GM21515 (cell line): ENCODE measurements around the gene CFAP45.

Source experiments
- ATAC-seq: cut with Tn5 transposase; IDR thresholded peaks from one replicate; pipeline ENCODE4 v1.9.1; 2021; ENCODE audit not compliant: unreplicated experiment

Gene CFAP45

DNA sequence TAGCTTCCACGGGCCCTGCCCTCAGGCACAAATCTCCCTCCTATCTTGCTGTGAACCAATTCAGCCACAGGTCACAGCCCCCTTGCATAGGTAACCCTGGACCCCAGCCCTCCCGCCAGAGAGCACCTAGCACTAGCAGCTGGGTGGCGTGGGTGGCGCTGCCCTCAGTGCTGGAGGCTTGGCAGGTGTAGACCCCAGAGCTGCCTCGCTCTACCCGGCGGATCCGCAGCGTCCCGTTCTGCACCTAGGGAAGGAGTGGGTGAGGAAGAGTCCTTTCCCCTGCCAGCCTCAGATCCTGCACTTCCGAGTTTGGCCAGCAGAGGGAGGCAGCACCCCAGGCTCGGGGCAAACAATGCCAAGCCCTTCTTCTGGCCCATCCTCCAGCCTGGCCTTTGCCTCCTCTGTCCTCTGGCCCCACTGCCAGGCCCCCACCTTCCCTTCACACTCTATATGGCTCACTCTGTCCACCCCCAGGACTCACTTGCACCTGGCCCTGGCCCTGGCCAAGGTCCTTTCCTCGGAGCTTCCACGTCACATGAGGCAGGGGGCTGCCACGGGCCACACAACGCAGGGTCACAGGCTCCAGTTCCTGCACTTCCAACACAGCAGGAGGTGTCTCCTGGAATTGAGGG, 36.4 kb upstream of the CFAP45 start:
- ATAC-seq: no peak

DNA sequence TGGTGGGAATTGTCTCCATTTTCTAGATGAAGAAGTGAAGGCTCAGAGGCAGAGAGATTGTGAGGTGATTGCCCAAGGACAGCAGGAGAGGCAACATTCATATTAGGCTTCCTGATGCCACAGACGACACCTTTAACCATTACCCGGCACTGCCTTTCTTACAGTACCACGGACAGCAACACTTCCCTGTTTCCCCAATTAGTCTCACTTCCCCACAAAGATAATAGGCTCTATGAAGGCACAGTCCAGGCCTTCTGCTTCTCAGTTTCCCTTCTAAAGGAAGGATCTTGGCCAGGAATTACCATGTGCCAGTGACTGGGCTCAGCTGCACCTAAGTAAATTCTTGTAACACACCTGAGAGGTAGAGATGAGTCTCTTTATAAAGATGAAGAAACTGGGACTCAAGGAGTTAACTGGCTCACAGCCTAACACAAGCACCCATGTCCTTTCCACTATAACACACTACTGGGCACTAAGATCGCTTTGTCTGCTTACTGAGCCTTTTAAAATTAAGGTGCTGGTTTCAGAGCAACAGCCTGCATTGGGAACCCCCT, 35.8 kb upstream of the CFAP45 start:
- ATAC-seq: no peak

- no peak for ATAC-seq
These were observed 35.3 kb upstream of the CFAP45 start for GRCh38 chr1:159935305-159935704.

DNA sequence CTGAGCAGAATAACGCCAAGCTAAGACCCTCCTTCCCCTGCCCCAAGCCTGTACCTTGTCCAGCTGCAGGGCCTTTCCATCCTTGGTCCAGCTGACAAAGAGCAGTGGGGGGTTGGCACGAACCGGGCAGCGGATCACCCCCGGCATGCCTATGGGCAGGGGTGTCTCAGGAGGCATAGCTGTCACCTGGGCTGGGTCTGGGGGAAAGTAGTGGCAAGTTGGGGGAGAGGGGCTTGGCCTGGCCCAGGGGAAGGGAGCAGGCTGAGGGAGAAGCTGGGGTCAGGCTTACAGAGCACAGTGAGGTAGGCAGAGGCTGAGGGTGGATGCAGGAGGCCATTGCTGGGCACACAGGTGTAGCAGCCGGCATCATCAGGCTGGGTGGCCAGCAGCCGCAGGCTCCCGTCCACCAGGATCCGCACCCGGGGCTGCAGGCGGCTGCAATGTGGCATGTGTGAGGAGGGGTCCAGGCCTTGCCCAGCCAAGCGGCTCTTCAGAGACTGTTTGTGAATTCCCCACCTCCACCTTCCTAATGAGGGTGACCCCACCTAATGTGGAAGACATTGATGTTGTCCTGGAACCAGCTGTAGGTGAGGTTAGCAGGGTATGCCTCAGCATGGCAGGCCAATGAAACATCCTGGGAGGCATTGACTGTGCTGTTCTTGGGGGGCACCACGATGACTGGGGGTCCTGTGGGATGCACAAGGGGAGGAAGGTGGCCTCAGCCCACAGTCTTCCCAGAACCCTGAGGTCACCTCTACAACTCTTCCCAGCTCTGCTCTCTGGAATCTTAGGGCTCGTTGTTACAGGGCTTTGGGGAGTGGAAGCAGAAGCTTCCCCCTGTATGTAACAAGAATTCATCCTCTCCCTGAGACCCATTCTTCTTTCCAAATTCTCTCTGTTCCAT, 34.4 kb upstream of the CFAP45 start:
- ATAC-seq: no peak

- no peak for ATAC-seq
These were observed 33.4 kb upstream of the CFAP45 start for GRCh38 chr1:159933347-159933746.

DNA sequence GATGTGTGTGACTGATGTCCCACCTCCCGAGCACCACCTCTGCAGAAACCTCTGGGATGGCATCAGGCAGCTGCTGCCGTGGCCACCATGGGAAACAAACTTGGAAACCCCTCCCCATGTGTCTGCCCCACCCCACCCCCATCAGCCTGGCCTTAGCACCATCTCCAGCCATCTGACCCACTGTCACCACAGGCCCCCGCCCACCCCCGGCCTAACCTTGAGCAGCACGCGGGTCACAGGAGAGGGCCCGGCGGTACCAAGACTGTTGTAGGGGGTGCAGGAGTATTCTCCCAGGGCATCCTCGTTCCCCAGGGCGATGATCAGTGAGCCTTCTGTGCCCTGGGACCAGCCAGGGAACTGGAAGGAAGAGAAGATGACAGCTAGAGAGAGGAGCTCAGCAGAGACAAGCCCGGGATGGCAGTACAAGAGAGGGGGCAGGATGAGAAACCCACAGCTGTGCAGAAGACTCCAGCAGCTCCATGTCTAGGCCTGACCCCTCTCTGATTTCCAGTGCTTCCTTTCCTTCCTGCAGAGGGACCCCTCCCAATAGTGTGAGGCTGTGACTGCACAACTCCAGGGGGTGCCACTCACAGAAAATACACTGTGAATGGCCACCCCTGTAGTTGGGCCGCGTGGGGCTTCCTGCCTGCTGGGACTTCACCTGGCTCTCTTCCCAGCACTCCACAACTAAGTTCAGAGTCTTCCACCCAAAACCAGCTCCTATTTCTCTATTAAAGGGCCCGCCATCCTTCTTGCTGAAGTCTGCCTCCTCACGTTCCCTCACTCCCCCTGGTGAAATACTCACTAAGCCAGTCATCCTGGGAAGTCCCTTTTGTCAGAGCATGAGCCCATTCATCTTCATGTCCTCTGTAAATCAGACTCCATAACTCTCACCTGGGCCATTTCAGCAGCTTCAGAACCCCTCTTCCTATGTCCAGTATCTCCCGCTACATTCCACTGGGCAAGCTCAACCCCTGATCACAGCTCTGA, 32.6 kb upstream of the CFAP45 start:
- no peak for ATAC-seq

GRCh38 chr1:159931795-159932173, 31.8 kb upstream of the CFAP45 start:
- no peak for ATAC-seq

DNA sequence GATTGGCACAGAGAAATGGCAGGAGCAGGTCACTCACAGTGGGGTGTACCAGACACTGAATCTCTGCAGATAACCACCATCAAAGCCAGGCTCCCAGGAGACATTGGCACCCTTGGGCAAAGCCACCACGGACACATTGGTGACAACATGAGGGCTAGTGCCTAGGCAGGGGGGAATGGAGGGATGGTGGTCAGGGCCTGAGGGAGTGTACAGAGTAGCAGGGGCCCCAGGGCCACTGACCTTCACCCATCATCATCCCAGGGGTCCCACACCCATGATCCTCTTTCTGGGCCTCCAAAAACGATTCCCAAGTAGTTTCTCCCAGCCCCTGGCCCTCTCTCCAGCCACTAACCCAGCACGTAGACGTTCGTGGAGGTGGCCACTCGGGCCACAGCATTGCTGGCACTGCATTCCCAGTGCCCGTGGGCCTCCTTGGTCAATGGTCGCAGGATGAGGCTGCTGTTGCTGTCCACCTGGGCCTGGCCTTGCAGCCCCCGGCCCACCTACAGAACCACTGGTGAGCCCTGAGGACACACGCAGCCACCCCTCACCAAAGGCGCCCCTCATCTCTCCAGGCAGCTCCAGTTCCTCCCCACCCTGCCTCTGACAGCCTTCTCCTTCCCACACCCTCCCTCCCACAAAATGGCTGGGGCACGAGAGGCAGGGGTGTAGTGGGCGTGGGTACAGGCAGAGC, 31.3 kb upstream of the CFAP45 start:
- ATAC-seq: no peak

GRCh38 chr1:159930634-159931033, 30.7 kb upstream of the CFAP45 start:
- no peak for ATAC-seq

DNA sequence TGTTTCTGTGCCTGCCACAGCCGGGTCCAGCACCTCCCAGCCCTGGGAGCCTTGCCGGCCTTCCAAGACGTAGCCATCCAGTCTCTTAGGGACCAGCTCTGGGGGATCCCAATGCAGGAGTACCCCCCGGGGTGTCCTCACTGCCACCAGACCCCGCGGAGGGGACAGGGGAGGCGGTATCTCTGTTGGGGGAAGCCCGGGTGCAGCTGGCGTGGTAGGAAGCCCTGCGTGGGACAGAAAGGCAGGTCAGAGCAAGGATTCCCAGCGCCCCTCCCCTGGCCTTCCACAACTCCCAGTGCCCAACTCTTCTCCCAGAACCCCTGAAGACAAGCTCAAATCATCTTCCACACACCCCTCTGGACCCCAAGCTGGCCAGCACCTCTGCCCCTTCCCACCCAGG, 30.3 kb upstream of the CFAP45 start:
- no peak for ATAC-seq

DNA sequence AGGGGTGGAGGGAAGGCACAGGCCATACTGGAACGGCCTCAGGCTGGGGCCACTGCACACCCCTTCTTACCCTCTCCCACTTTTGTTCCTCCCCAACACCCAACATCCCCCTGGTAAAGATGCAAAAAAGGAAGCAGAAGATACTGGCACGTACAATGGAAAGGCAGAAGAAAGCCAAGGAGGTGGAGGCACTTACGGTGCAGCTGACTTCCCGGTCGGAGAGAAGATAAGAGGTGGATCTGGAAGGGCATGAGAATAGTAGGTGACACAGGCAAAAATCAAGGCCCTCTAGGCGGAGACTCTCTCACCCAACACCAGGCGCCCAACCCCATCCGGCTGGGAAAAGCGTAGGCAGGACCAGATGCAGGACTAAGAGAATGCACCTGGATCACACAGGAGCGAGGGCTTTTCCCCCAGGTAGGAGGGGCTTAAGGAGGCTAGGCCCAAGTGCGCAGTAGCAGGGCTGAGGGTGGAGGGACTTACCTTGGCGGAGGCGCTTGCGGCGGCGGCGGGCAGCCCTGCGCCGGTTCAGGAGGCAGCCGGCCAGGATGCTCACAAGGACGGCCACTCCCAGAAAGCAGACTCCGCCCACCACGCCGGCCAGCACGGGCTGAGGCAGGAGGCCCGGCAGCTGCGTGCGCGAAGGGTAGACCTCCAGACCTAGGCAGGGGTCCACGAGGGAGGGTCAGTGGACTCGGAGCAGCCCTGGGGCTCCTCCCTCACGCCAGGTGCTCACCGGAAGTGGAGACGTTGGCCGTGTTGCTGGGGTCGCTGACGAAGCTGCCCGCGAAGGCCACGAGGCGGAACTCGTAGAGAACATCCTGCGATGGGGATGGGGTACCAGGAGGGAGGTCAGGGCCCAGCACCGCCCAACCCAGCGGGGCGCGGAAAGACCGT, 29.4 kb upstream of the CFAP45 start:
- no peak for ATAC-seq

DNA sequence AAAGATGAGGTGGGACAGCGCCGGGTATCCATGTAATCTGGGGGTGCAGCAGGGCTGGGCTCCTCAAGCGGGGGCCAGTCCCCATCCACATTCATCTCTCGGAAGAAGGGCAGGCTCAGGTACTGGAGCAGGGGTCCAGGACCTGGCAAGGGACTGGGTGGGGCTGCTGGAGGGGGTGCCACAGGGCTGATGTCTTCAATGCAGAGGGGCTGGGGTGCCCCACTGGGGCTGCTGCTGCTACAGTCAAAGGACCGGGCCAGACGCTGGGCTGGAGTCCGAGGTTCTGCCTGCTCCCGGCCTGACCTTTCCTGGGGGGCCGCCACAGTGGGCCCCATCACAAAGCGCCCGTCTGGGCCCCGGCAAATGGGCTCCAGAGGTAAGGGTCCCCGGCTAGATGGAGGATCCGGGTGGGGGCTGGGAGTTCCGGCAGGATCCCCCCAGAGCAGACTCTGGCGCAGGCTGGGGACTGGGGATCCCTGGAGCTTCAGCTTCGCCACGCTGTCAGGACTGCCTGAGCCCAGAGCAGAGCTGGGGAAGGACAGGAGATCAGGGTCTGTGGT, 28.6 kb upstream of the CFAP45 start:
- no peak for ATAC-seq

DNA sequence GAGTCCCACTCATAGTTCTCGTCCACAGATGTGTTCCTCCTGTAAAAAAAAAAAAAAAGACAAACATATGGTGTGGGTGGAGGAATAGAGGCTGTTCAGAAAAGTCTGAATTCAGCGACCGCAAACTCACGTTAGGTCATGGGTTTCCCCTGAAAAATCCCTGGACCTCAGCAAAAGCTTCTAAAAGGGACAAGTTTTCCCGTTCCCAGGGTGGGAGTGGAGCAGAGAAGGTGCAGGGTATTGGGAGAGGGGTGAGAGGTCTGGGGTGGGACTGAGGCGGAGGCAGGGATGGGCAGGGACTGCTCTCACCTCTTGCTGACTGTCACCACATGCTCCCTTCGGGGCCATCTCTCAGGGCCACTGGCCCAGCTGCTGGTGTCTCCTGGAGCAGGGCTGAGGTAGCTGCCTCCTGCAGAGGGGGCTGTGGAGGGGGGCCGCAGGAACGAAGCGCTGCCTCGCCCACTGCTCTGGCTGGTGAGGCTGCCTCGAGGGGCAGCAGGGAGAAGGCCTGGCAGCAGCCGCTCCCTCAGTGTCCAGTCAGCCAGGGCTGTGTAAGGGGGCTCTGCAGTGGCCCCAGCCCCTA, 28.0 kb upstream of the CFAP45 start:
- ATAC-seq: no peak

DNA sequence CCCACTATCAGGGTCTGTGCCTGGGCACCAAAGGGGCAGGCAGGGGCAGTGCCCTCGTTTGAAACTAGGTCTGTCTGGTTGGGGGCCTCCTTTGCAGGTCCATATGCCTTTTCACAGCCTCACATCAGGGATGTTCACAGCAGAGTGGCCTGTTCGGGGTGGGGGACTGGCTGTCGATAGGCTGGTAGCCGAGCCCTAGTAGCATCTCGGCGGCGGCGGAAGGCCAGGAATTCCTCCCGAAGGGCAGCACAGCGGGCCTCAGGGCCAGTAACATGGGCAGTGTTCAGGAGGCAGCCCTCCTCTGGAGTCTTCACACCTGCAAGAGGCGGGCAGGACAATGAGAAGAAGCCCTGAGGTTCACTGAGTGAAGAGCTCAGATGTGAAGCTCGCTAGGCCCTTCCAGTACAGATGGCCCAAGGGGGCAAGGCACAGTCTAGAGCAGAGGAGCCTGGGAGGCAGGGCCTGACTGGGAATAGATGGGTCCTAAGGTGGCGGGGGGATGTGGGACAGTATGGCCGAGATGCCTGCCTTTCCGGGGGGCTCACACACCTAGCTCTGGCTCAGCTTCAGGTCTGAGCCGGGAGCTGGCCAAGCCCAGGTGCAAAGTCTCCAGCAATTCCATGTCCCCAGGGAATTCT, 27.4 kb upstream of the CFAP45 start:
- no peak for ATAC-seq

GRCh38 chr1:159925719-159926078, 25.7 kb upstream of the CFAP45 start:
- no peak for ATAC-seq

DNA sequence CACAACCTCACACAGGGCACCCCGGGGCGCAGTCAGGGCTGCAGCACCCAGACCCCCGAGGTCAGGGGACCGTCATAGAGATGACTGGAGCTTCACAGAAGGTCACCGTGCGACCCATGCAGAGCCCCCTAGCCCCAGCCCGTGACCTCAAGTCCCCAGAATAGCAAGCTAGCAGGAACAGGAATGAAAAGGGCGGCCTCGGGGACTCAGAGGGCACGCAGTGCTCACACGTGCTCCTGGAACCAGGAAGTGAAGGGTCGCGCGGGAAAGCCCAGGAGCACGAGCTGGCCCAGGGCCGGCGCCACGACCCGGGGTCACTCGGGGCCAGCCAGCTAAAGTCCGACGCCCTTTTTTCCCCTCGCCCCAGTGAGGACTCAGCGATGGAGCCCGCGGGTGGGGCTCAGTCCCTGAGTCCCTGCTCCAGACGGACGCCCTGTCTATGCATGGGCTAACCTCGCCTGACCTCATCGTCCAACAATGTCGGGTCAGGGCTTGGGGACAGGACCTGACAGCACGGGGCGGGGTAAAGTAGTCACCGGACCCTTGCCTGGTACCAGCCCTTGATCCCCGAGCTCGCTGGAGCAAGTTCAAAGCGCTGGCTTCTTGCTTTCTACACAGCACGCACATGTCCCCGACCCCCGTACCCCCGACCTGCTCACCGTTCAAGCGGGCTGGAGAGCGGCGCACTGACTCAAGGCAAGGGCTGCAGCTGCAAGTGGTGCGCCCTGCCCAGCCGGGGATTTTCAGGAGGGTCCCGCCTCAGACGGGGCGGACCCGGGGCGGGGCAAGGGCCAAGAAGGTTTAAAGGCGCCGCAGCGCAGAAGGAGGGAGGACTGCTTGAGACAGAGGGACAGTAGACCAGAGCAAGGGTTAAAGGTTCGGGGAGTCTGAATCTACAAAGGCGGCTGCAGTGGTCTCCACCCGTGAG, 25.1 kb upstream of the CFAP45 start, which contains the start of gene TAGLN2:
Gene TAGLN2, minus strand, starts transcription at position 717 of the 928 bp plus-strand sequence. CDS start 4,998 bp downstream, outside the sequence.
- peak; percentile 59 for ATAC-seq
